ENCODE results near the gene EXOC4. TPM values are rescaled to one million over a fixed set of nuclear protein-coding genes. Genes with fewer than 3 reads are reported as not detected.

The EXOC4 gene
- total RNA-seq, 4 donors from 2014 or later, result 52.4 to 82.2 (median 67.0) TPM

DNA sequence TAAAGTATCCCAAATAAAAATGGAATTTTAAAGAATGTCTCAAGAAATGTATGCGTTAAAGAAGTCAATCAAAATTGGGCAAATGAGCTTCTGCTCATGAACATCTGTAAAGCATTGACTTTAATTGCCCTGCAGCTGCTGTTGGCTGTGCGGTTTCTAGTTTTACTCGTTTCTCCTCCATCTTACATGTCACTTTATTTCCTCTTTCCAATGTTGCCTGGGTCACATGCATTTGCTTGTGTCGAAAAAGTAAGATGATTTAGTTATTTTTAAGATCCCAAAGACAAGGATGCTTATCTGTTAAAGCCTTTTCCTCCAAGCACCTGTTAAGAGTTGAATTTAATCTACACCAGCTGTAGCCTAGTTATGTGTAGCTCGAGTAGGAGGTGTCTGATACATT lies 310.4 kb downstream of the EXOC4 start:
- intact Hi-C loops (cut with DNase I; ENCODE audit: low total_unique reads), result no loop called here
- no peak overlapping the region for H3K4me3 ChIP-seq (ENCODE audit: low read depth, poor library complexity, severe bottlenecking)
- DNase-seq (ENCODE audit: low spot score in 2 of 2), result no peak
- no peak for TF ChIP-seq POLR2A (IDR thresholded peaks at IDR 0.05)
- TF ChIP-seq, protein P1, sequence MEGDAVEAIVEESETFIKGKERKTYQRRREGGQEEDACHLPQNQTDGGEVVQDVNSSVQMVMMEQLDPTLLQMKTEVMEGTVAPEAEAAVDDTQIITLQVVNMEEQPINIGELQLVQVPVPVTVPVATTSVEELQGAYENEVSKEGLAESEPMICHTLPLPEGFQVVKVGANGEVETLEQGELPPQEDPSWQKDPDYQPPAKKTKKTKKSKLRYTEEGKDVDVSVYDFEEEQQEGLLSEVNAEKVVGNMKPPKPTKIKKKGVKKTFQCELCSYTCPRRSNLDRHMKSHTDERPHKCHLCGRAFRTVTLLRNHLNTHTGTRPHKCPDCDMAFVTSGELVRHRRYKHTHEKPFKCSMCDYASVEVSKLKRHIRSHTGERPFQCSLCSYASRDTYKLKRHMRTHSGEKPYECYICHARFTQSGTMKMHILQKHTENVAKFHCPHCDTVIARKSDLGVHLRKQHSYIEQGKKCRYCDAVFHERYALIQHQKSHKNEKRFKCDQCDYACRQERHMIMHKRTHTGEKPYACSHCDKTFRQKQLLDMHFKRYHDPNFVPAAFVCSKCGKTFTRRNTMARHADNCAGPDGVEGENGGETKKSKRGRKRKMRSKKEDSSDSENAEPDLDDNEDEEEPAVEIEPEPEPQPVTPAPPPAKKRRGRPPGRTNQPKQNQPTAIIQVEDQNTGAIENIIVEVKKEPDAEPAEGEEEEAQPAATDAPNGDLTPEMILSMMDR (IDR thresholded peaks at IDR 0.05), result no peak
- 60 to 65% methylated on average over 5 of the region's 5 CpGs for WGBS, 2 donors

DNA sequence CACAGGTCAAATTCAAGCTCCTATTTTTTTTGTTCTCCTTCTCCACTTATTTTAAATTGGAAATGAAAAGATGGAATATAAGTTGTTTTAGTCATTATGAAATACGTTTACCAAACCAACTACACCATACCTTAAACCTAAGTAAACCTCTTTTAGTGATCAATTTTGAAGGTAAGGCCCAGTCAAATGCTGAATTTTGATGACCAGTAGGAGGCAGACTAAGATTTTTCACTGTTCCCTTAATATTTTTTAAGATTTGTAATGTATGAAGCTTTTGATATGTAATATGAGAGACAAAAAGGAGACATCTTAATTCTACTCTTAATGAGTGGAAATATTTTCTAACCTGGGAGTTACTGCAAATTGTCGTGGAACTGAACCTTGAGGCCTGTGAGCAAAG lies 311.6 kb downstream of the EXOC4 start:
- no peak for DNase-seq (ENCODE audit: low spot score in 2 of 2)
- 95 to 99% methylated on average over 2 of the region's 2 CpGs for WGBS, 2 donors
- TF ChIP-seq, protein P1 (IDR thresholded peaks at IDR 0.05), result no peak
- TF ChIP-seq POLR2A (IDR thresholded peaks at IDR 0.05), result no peak
- H3K4me3 ChIP-seq (ENCODE audit: low read depth, poor library complexity, severe bottlenecking), result no peak overlapping the region
- intact Hi-C loops (cut with DNase I; ENCODE audit: low total_unique reads), result no loop called here

DNA sequence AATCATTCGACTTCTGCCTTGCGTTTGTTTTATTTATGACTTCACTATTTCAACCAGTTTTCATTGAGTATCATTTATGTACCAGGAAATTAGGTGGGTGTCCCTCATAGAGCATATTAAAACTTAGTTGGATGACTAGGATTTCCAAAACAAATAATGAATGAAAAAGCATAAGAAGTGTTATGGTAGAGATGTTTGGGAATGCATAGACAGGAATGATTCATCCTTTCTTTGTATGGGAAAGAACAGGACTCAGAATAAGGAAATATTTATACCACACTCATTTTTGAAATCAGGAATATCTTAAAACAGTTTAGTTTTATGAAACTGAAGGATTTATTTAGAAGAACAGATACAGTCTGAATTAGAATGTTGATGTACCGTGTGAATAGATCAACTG lies 315.7 kb downstream of the EXOC4 start:
- 80 to 83% methylated on average over 3 of the region's 3 CpGs for WGBS, 2 donors
- DNase-seq (ENCODE audit: low spot score in 2 of 2), result no peak
- intact Hi-C loops (cut with DNase I; ENCODE audit: low total_unique reads), result no loop called here
- no peak overlapping the region for H3K4me3 ChIP-seq (ENCODE audit: low read depth, poor library complexity, severe bottlenecking)
- TF ChIP-seq POLR2A (IDR thresholded peaks at IDR 0.05), result no peak
- TF ChIP-seq, protein P1 (IDR thresholded peaks at IDR 0.05), result no peak

DNA sequence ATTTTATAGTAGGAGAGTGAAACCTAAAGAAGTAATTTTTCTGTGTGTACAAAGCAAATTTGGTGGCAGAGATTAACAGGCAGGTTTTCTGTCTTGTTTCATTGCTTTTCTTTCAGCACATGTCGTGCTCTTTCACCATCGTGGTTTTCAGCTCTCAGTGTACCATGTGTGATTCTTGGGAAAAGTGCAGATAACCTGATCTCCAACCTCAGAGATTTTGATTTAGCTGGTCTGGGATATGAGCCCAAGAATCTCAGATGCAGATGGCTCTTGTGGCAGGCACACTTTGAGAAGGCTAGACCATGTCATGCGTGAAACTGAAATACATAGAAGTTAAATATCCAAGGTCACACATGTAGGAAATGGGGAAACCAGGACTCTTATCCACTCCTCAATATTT lies 317.4 kb downstream of the EXOC4 start:
- 86 to 97% methylated on average over 3 of the region's 3 CpGs for WGBS, 2 donors
- H3K4me3 ChIP-seq (ENCODE audit: low read depth, poor library complexity, severe bottlenecking), result no peak overlapping the region
- DNase-seq (ENCODE audit: low spot score in 2 of 2), result no peak
- intact Hi-C loops (cut with DNase I; ENCODE audit: low total_unique reads), result no loop called here
- TF ChIP-seq, protein P1 (IDR thresholded peaks at IDR 0.05), result no peak
- no peak for TF ChIP-seq POLR2A (IDR thresholded peaks at IDR 0.05)

DNA sequence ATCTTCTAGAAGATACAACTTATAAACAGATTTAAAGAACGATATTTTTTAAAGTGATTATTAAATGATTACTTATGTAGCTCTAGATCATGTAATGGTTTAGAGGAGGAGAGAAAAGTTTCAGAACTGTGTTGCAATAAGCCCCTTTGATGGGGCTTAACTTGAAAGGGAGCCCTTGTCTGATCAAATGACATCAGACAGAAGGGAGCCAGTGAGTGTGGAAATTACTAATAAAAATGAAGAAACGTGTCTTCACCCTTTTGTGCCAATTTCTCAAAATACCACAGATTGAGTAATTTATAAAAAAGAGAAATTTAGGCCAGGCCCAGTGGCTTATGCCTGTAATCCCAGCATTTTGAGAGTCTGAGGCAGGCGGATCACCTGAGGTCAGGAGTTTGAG lies 318.2 kb downstream of the EXOC4 start:
- no peak for DNase-seq (ENCODE audit: low spot score in 2 of 2)
- intact Hi-C loops (cut with DNase I; ENCODE audit: low total_unique reads), result no loop called here
- WGBS, 2 donors, result 69 to 74% methylated on average over 3 of the region's 3 CpGs
- TF ChIP-seq, protein P1 (IDR thresholded peaks at IDR 0.05), result no peak
- no peak for TF ChIP-seq POLR2A (IDR thresholded peaks at IDR 0.05)
- no peak overlapping the region for H3K4me3 ChIP-seq (ENCODE audit: low read depth, poor library complexity, severe bottlenecking)

DNA sequence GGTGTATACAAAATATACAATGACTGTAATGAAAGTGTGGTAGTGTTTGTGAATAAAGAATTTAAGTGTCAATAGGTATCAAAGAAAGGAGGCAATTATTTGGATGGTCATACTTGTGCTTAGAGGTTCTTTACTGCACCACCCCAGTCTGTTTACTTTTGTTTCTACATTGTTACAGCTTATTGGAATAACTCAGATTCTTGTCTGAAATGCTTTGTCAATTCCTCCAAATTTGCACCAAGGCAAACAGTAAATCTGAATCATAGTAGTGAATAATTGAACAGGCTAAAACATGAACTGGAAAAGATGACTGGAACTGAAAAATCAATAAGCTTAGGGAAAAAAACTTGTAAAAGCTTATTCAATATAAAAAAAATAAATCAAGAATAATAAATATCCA lies 319.2 kb downstream of the EXOC4 start:
- no peak overlapping the region for H3K4me3 ChIP-seq (ENCODE audit: low read depth, poor library complexity, severe bottlenecking)
- intact Hi-C loops (cut with DNase I; ENCODE audit: low total_unique reads), result no loop called here
- no peak for TF ChIP-seq POLR2A (IDR thresholded peaks at IDR 0.05)
- TF ChIP-seq, protein P1 (IDR thresholded peaks at IDR 0.05), result no peak
- DNase-seq (ENCODE audit: low spot score in 2 of 2), result no peak

Measured in lower leg skin (tissue), 4 donors.